ENCODE measurements around the gene FAM98A.

DNA sequence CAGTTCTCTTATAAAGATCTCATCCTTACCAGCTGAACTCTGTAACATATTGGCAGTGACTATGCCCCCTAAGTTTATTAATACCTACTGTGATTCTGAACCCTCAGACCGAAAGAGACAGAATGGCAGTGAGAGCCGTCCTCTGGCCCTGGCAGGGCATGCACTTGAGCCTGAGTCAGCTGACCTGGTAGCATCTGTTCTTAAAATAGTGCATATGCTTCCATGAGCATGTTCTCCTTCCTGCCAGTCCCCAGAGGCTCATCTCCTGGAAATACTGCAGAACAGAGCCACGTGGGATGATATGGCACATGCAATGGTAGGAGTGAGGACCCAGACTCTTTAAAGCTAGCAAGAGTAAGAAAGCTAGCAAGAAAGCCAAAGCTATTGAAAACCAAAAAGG lies 63.7 kb downstream of the FAM98A start:
- TF ChIP-seq, protein P1, sequence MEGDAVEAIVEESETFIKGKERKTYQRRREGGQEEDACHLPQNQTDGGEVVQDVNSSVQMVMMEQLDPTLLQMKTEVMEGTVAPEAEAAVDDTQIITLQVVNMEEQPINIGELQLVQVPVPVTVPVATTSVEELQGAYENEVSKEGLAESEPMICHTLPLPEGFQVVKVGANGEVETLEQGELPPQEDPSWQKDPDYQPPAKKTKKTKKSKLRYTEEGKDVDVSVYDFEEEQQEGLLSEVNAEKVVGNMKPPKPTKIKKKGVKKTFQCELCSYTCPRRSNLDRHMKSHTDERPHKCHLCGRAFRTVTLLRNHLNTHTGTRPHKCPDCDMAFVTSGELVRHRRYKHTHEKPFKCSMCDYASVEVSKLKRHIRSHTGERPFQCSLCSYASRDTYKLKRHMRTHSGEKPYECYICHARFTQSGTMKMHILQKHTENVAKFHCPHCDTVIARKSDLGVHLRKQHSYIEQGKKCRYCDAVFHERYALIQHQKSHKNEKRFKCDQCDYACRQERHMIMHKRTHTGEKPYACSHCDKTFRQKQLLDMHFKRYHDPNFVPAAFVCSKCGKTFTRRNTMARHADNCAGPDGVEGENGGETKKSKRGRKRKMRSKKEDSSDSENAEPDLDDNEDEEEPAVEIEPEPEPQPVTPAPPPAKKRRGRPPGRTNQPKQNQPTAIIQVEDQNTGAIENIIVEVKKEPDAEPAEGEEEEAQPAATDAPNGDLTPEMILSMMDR (conservative IDR thresholded peaks at IDR 0.05; ENCODE audit: low read depth, low read length): no peak
- TF ChIP-seq EZH2 (IDR thresholded peaks at IDR 0.05; ENCODE audit: low read length, unreplicated experiment): no peak
